Measurements from ENCODE around the gene BDH2.

The BDH2 gene

GRCh38 chr4:103100691-103101090 lies 1.1 kb upstream of the BDH2 start:
- DNase-seq (ENCODE audit: low read depth) = no peak
- no peak for TF ChIP-seq CTCF (IDR thresholded peaks at IDR 0.05; ENCODE audit: control insufficient read depth, insufficient read depth, low read depth, low read length, missing control alignments)
- no peak overlapping the region for H3K4me3 ChIP-seq (ENCODE audit: control insufficient read depth, low read depth, low read length)

GRCh38 chr4:103098756-103099440 lies 736 bp downstream of the BDH2 start:
- TF ChIP-seq CTCF (IDR thresholded peaks at IDR 0.05; ENCODE audit: control insufficient read depth, insufficient read depth, low read depth, low read length, missing control alignments) = no peak
- H3K4me3 ChIP-seq (ENCODE audit: control insufficient read depth, low read depth, low read length) = peak overlapping the region; percentile 43
- no peak for DNase-seq (ENCODE audit: low read depth)

- TF ChIP-seq CTCF (IDR thresholded peaks at IDR 0.05; ENCODE audit: control insufficient read depth, insufficient read depth, low read depth, low read length, missing control alignments) = no peak
- H3K4me3 ChIP-seq (ENCODE audit: control insufficient read depth, low read depth, low read length) = peak overlapping the region; percentile 10
- no peak for DNase-seq (ENCODE audit: low read depth)
These were observed 1.3 kb downstream of the BDH2 start for GRCh38 chr4:103098341-103098740.

- DNase-seq (ENCODE audit: low read depth) = no peak
- no peak for TF ChIP-seq CTCF (IDR thresholded peaks at IDR 0.05; ENCODE audit: control insufficient read depth, insufficient read depth, low read depth, low read length, missing control alignments)
- H3K4me3 ChIP-seq (ENCODE audit: control insufficient read depth, low read depth, low read length) = no peak overlapping the region
These were observed 2.5 kb downstream of the BDH2 start for GRCh38 chr4:103097112-103097511.

GRCh38 chr4:103095080-103095479 lies 4.6 kb downstream of the BDH2 start:
- no peak for DNase-seq (ENCODE audit: low read depth)
- TF ChIP-seq CTCF (IDR thresholded peaks at IDR 0.05; ENCODE audit: control insufficient read depth, insufficient read depth, low read depth, low read length, missing control alignments) = no peak
- no peak overlapping the region for H3K4me3 ChIP-seq (ENCODE audit: control insufficient read depth, low read depth, low read length)

GRCh38 chr4:103092245-103092644 lies 7.4 kb downstream of the BDH2 start:
- no peak for DNase-seq (ENCODE audit: low read depth)
- TF ChIP-seq CTCF (IDR thresholded peaks at IDR 0.05; ENCODE audit: control insufficient read depth, insufficient read depth, low read depth, low read length, missing control alignments) = no peak
- H3K4me3 ChIP-seq (ENCODE audit: control insufficient read depth, low read depth, low read length) = no peak overlapping the region

Measured in AG09309 (cell line).